Stimulated activated CD4-positive, alpha-beta T cell treated with anti-CD3 and anti-CD28 coated beads, Interleukin-4, amount 100 ng/mL, for 48 hours (primary cell): ENCODE measurements around the gene TMEM72.

Source experiments
- DNase-seq, 2 donors: peaks; one replicate each; pipeline ENCODE4 v3.0.0-alpha.2; 2020; ENCODE audit warnings: low read depth in 2 of 2

Gene TMEM72

GRCh38 chr10:44889834-44890233 lies 21.3 kb upstream of the TMEM72 start:
- no peak for DNase-seq

- no peak for DNase-seq
Observed at GRCh38 chr10:44890696-44891563, 20.2 kb upstream of the TMEM72 start.

GRCh38 chr10:44891721-44892120 lies 19.4 kb upstream of the TMEM72 start:
- DNase-seq: no peak

GRCh38 chr10:44893604-44894468 lies 17.3 kb upstream of the TMEM72 start:
- no peak for DNase-seq

DNA sequence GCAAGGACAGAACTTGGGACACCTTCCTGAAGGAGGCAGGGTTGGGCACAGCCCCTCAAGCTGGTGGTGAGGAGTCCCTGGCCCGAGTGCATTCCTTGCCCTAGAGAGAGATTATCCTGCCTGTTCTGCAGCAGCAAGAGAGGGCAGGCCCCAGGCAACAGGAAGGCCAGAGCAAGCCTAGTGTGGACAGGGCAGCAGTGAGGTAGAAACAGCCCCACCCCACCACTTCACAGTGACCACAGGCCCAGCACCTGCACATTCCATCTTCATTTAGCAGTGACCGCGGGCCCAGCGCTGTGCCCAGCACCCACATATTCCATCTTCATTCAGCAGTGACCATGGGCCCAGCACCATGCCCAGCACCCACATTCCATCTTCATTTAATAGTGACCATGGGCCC lies 16.4 kb upstream of the TMEM72 start:
- no peak for DNase-seq

DNA sequence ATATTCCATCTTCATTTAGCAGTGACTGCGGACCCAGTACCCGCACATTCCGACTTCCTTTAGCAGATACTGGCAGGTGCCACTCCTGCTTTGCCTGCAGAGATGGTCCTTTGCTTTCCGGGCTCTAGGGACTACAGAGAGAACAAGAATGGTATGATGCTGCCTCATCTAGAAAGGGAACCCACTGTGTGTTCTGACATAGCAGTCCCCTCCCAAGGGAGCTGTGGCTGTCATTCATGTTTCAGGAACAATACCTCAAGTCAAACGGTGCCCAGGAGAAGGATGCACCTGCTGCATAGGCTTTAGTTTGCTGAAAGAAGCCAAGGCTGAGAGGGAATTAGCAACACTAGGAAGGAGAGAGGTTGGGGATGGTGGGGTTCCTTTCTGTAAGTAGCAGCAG lies 15.9 kb upstream of the TMEM72 start:
- no peak for DNase-seq

- no peak for DNase-seq
Observed at GRCh38 chr10:44897049-44897448, 14.1 kb upstream of the TMEM72 start.

- DNase-seq: no peak
Observed at GRCh38 chr10:44898665-44899064, 12.5 kb upstream of the TMEM72 start.

DNA sequence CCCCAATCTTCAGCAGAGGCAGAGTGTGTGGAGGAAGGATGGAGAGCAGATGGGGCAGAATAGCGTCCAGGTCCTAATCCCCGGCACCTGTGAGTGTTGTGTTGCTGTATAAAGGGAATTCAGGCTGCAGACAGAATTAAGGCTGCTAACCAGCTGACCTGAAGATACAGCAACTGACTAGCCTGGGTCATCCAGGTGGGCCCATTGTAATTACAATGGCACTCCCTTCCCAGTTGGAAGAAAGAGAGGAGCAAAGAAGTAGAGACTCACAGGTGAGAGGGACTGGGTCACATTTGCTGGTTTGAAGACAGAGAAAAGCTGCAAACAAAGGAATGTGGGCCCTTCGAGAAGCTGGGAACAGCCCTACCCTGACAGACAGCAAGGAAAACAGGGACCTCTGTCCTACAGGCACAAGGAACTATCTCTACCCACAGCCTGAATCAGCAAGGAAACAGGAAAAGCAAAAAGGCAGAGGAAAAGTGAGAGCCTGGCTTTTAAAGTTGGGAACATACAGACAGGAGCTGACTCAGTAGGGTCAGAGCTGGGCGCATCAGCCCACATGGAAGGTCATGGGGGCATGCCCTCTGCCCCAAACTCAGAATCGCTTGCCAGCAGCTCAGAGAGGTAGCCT lies 11.6 kb upstream of the TMEM72 start:
- DNase-seq: no peak

GRCh38 chr10:44902941-44903545 lies 8.1 kb upstream of the TMEM72 start:
- DNase-seq: no peak

GRCh38 chr10:44906486-44906885 lies 4.7 kb upstream of the TMEM72 start:
- DNase-seq: no peak

GRCh38 chr10:44907556-44907955 lies 3.6 kb upstream of the TMEM72 start:
- DNase-seq: no peak

- no peak for DNase-seq
Observed at GRCh38 chr10:44908066-44908749, 2.9 kb upstream of the TMEM72 start.

GRCh38 chr10:44908936-44909630 lies 2.1 kb upstream of the TMEM72 start:
- DNase-seq: no peak

DNA sequence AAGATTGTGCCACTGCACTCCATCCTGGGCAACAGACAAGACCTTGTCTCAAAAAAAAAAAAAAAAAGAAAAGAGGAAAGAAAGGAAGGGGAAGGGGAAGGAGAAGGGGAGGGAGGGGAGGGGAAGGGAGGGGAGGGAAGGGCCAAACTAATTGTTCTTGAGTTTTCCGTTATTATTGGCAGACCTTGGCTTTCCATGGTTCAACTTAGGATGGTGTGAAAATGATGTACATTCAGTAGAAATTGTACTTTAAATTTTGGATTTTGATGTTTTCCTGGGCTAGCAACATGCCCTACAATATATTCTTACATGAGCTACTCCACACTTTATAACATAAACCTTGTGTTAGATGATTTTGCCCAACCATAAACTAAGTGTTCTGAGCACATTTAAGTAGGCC lies 1.2 kb upstream of the TMEM72 start:
- no peak for DNase-seq

DNA sequence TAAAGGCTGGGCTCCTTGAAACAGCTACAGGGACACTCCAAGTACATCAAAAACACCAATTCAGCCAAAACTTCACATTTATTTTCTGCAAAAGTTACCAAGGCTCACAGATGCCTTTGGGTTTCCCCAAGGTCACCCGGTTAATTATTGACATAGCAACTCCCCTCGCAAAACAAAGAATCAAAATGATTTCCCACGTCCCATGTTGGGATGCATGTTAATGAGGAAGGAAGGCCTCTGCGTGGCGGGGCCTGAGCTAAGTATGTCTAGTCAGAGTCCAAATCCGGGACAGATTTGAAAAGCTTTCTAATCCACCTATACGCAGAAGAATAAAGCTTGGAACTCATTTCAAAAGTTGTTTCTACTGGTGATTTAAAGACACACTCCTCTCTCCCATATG lies 535 bp upstream of the TMEM72 start:
- no peak for DNase-seq

- no peak for DNase-seq
Observed at GRCh38 chr10:44911951-44912350, 814 bp downstream of the TMEM72 start.

- peak in 1 of 2 donors; percentile 8 for DNase-seq
Observed at GRCh38 chr10:44913350-44914081, 2.4 kb downstream of the TMEM72 start.

DNA sequence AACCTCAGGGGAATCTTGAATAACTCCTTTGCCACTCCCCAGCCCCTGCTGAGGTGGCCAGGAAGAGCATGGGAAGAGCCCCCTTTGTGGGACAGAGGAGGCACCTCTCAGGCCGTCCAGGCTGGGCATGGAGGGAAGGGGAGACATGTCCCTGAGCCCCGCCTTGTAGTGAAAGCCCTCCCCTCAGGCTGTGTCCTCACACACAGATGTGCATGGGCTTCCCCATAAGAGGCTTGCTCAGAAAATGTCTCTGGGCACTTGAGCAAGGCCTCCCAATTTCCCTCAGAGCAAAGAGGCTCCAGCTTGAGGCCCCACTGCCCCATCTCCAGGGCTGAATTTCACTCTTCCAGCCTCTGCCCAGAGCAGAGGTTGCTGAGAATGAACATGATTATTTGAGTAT lies 3.8 kb downstream of the TMEM72 start:
- no peak for DNase-seq

DNA sequence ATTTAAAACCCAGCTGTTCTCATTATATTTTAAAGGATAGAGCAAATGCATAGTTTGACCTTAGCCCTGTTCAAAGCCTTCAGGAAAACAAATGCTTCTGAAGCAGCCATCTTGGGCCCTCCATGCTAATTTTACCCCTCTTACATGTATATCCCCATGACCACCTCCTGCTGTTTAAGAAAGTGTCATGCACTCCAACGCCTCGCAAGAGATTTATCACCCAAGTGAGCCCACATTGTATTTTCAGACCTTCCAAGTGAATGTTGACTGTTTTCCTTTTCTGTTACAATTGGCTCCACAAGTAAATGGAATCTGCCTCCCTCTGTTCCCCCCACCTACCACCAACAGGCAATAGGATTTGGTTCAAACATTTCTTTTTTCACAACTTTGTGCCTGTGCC lies 5.3 kb downstream of the TMEM72 start:
- DNase-seq: no peak
